Stimulated activated CD8-positive, alpha-beta memory T cell treated with anti-CD3 and anti-CD28 coated beads, Interleukin-4, amount 100 ng/mL, for 1 hour (primary cell): ENCODE data around the gene RAB41.
A peak's percentile ranks its signal among the peaks of the same experiment; 100 is the strongest.
"Not testable (repeated sequence)": the region's sequence is repeated elsewhere in the genome, so short reads cannot be mapped to it uniquely, and the experiment has no call there.

ENCODE experiments used
- DNase-seq, 2 donors: peaks; one replicate each; pipeline ENCODE4 v3.0.0-alpha.2; 2020; ENCODE audit warnings: low read depth in 2 of 2, low spot score in 1 of 2

The RAB41 gene

GRCh38 chrX:70289793-70290770 lies 8.1 kb downstream of the RAB41 start, which contains the start of the genes KIF4A and PDZD11:
KIF4A (plus strand) TSS chrX:70290104; CDS start chrX:70290459, 355 bp downstream.
PDZD11 (minus strand) TSS chrX:70289927; CDS start chrX:70289341, 586 bp downstream.
- peak; percentile 22 to 53 for DNase-seq

- no peak for DNase-seq
Observed at GRCh38 chrX:70292788-70293187, 10.8 kb downstream of the RAB41 start.

DNA sequence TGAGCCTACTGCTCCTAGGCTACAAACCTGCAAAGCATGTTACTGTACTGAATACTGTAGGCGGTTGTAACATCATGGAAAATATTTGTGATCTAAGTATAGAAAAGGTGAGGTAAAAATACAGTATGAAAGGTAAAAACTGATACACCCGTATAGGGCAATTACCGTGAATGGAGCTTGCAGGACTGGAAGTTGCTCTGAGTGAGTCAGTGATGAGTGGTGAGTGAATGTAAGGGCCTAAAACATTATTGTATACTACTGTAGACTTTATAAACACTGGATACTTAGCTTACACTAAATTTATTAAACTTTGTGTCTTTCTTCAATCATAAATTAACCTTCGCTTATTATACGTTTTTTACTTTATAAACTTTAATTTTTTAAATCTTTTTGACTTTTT lies 11.6 kb downstream of the RAB41 start:
- no peak for DNase-seq

DNA sequence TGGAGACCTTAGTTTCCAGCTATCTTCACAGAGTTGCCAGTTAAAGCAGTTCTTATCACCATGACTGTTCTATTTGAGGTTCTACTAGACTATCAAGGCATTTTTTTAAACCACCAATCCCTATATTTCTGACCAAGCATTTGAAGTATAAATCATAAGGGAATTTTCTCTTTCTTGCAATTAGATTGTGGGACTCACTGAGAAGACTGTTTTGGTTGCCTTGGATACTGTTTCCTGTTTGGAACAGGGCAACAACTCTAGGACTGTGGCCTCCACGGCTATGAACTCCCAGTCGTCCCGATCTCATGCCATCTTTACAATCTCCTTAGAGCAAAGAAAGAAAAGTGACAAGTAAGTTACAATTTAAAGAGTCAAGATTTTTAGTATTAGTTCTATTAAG lies 19.7 kb downstream of the RAB41 start:
- DNase-seq = no peak

GRCh38 chrX:70313503-70313902 lies 31.5 kb downstream of the RAB41 start:
- DNase-seq = no peak

DNA sequence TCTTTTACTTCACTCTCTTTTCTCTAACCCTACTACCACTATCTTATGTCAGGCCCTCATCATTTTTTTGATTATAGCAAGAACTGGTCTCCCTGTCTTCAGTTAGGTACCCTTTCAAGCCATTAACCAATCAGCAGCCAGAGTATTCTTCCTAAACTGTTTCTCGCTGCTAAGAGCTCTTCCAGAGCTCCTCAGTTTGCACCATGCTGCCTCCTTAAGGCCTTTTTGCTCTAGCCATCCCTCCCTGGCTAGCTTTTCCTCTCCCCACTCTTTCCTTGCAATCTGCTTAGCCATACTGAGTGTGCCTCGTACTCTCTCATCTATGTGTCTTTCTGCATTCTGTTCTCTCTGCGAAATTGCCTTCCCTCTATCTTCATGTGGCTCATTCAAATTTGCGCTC lies 40.8 kb downstream of the RAB41 start:
- no peak for DNase-seq

GRCh38 chrX:70323628-70324027 lies 41.7 kb downstream of the RAB41 start:
- DNase-seq = not testable (repeated sequence)

DNA sequence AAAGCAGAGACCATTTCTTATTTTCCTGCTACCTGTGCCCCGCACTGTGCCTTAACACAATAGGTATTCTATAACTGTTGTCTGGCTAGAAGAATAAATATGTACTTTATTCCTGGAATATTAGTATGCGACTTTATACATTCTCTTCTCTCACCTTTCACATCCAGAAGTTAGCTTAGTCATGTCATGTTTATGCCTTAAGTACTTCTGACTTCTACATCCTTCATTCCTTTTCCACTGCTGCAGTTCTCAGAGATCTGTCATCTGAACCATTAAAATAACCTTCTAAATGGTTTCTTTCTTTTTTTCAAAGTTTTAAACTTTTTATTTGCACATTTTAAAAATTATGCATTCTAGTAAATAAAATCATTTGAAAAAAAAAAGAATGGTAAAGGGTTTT lies 42.4 kb downstream of the RAB41 start:
- no peak for DNase-seq

GRCh38 chrX:70331161-70331560 lies 49.2 kb downstream of the RAB41 start:
- no peak for DNase-seq

DNA sequence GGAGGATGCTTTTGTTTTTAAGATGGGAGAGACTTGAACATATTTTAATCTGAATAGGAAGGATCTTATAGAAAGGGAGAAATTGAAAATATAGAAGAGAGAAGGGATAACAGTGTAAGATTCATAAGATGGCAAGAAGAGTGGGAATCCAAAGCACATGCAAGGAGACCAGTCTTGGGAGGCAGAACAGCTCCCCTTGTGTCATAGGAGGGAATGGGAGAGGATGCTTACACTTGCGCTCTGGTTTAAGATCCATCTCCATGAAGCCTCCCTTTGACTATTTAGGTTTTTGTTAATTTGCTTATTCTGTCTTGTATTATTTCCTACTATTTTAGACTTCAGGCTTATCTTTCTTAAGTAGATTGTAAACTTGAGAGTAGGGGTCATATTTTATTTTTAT lies 50.6 kb downstream of the RAB41 start:
- DNase-seq = no peak
